Spleen (tissue), 11 donors: ENCODE data around the gene PPP6R3. TPM values are rescaled to one million over a fixed set of nuclear protein-coding genes. Genes with fewer than 3 reads are reported as not detected.

Experiments
- DNase-seq: peaks from one replicate; pipeline ENCODE4 v3.0.0-alpha.2; 2020
- H3K27ac ChIP-seq, 8 donors: fragments of 200-600 bp; sonication (generic) in 7 of 8; 1 replicate in 4 of 8; 2 replicates in 4 of 8; pipeline versions ENCODE4 v1.5.0 to v1.8.0; 2016 to 2021; ENCODE audit warnings: inconsistent platforms in 4 of 8, mild to moderate bottlenecking in 4 of 8, moderate library complexity in 1 of 8
- H3K27me3 ChIP-seq, 7 donors: fragments of 200-600 bp; sonication (generic) in 6 of 7; replicated peaks in 1 of 7; 1 replicate in 4 of 7; 2 replicates in 3 of 7; pipeline versions ENCODE4 v1.5.0 to v1.8.0; 2016 to 2021; ENCODE audit warnings: inconsistent platforms in 3 of 7, mild to moderate bottlenecking in 1 of 7
- H3K36me3 ChIP-seq, 6 donors: fragments of 200-600 bp; sonication (generic) in 5 of 6; 1 replicate in 4 of 6; 2 replicates in 2 of 6; pipeline versions ENCODE4 v1.5.0 to v1.8.0; 2016 to 2021; ENCODE audit warnings: inconsistent platforms in 2 of 6
- H3K4me1 ChIP-seq, 6 donors: fragments of 200-600 bp; sonication (generic) in 5 of 6; 1 replicate in 3 of 6; 2 replicates in 3 of 6; pipeline versions ENCODE4 v1.5.0 to v1.8.0; 2016 to 2021; ENCODE audit warnings: inconsistent platforms in 3 of 6
- H3K4me3 ChIP-seq, 8 donors: fragments of 200-600 bp; sonication (generic) in 7 of 8; 1 replicate in 4 of 8; 2 replicates in 4 of 8; pipeline versions ENCODE4 v1.5.0 to v1.8.0; 2016 to 2021; ENCODE audit warnings: inconsistent platforms in 4 of 8, mild to moderate bottlenecking in 4 of 8, moderate library complexity in 2 of 8
- H3K9me3 ChIP-seq, 8 donors: fragments of 200-600 bp; sonication (generic) in 7 of 8; 1 replicate in 4 of 8; 2 replicates in 4 of 8; pipeline versions ENCODE4 v1.5.0 to v1.8.0; 2016 to 2021; ENCODE audit warnings: inconsistent platforms in 4 of 8
- CTCF ChIP-seq, 11 experiments: fragments of 200-600 bp in 7 of 11; fragments of 450-650 bp in 4 of 11; sonication (generic) in 4 of 11; IDR thresholded peaks in 8 of 11; conservative IDR thresholded peaks in 3 of 11; 1 replicate in 7 of 11; 2 replicates in 4 of 11; pipeline versions ENCODE4 v1.4.0 to v1.8.0; 2016 to 2021; ENCODE audit warnings: antibody characterized with exemption in 11 of 11, inconsistent platforms in 4 of 11, mild to moderate bottlenecking in 1 of 11
- POLR2A ChIP-seq, 3 donors: fragments of 450-650 bp; IDR thresholded peaks; one replicate each; pipeline ENCODE4 v1.5.1; 2017; ENCODE audit warnings: antibody characterized with exemption in 3 of 3, mild to moderate bottlenecking in 1 of 3
- POLR2AphosphoS5 ChIP-seq, 3 donors: sonication (generic); formaldehyde crosslinking; IDR thresholded peaks; one replicate each; pipeline ENCODE4 v1.5.1; 2017; ENCODE audit warnings: antibody characterized with exemption in 3 of 3
- WGBS, 5 donors: extraction: QIAGEN DNeasy Blood & Tissue Kit in 3 of 5; methylation state at CpG; one replicate each; pipeline versions ENCODE4 v1.1.5 to v1.1.7; 2013 to 2018; 5-methylcytosine and 5-hydroxymethylcytosine counted together
- intact Hi-C: fragments of 100-400 bp; cut with DNase I; formaldehyde crosslinking; loops from one replicate; pipeline ENCODE4 v1.15.0; 2023; ENCODE audit warnings: low total_unique reads
- polyA plus RNA-seq, 3 donors: library from polyadenylated mRNA; stranded (reverse); fragments of 200-250 nt; gene quantifications; one replicate each; pipeline ENCODE4 v1.2.1, GENCODE V29; 2013
- total RNA-seq, 7 donors: library from RNA; depleted of rRNA in 3 of 7; stranded (reverse); fragments of >200 nt in 3 of 7; fragmentation: NEBNext Ultra II Directional in 4 of 7; extraction: Animal tissue kit (Norgen Biotek cat#: 25700) in 4 of 7; gene quantifications; one replicate each; pipeline versions ENCODE4 v1.1.0 to v1.2.1, GENCODE V29; 2016 to 2021
- donor health status: healthy with polysubstance abuse.
- donor health status: DM: no; HTN: no; CAD: no; lungs with moderate emphysema.
- donor health status: DM: no; HTN: no; CAD: no.
- donor health status: Bipolar disorder and iron deficiency.
- donor health status: healthy.
- donor health status: DM: no; HTN: no; CAD: no.
- donor health status: DM: yes; HTN: yes; CAD: no.

PPP6R3 gene
- total and polyA plus RNA-seq, 10 donors, result 23.9 to 178 (median 122) TPM

- WGBS, 5 donors, result 75 to 88% (median 86%) methylated on average over 3 of the region's 3 CpGs
- peaks cover 42 to 97% (median 74%) of the 10 kb centered on the region in 6 donors for H3K4me1 ChIP-seq
These were observed 35.3 kb downstream of the PPP6R3 start for GRCh38 chr11:68495872-68496271.

DNA sequence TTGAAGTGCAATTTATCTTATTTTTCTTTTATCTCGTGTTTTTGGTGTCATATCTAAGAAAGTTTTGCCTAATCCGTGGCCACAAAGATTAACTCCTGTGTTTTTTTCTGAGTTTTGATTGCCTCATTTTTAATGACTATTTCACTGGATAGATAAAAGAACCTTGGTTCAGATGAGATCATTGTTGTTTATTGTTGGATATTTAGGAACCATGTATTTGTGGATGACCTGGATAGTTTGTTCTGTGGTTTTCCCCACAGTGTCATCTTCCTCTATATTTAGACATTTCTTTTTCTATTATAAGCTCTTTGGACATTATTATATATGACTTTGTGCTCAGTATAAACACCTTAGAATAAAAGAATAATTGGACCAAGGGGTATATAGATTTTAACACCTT is 37.2 kb downstream of the PPP6R3 start:
- Histone ChIP-seq H3K9me3 (no peaks in the 10 kb centered on the region), H3K4me1 (peaks cover 51 to 98% (median 80%) of the 10 kb centered on the region in 6 donors), H3K36me3 (no peaks in the 10 kb centered on the region), H3K4me3 (no peak overlapping the region), H3K27me3 (no peaks in the 10 kb centered on the region), H3K27ac (no peak overlapping the region)
- TF ChIP-seq POLR2A (IDR thresholded peaks at IDR 0.05) (no peak), CTCF (IDR thresholded peaks at IDR 0.05 in 8 of 11, conservative IDR thresholded peaks at IDR 0.05 in 3 of 11) (no peak), POLR2AphosphoS5 (IDR thresholded peaks at IDR 0.05) (no peak)
- intact Hi-C loops, result no loop called here
- DNase-seq, result no peak
- WGBS, 5 donors, result 68 to 86% (median 75%) methylated on average over 2 of the region's 2 CpGs

More at GRCh38 chr11:68495872-68496271, 35.3 kb downstream of the PPP6R3 start:
- no peak for TF ChIP-seq CTCF (IDR thresholded peaks at IDR 0.05 in 8 of 11, conservative IDR thresholded peaks at IDR 0.05 in 3 of 11)
- TF ChIP-seq POLR2A (IDR thresholded peaks at IDR 0.05), result no peak
- TF ChIP-seq POLR2AphosphoS5 (IDR thresholded peaks at IDR 0.05), result no peak
- peaks cover 0 to 6% (median 0%) of the 10 kb centered on the region in 6 donors for H3K36me3 ChIP-seq
- no peaks in the 10 kb centered on the region for H3K9me3 ChIP-seq
- no peaks in the 10 kb centered on the region for H3K27me3 ChIP-seq
- peak overlapping the region in 1 of 8 donors; percentile 2 for H3K27ac ChIP-seq
- intact Hi-C loops, result no loop called here
- H3K4me3 ChIP-seq, result no peak overlapping the region
- no peak for DNase-seq

DNA sequence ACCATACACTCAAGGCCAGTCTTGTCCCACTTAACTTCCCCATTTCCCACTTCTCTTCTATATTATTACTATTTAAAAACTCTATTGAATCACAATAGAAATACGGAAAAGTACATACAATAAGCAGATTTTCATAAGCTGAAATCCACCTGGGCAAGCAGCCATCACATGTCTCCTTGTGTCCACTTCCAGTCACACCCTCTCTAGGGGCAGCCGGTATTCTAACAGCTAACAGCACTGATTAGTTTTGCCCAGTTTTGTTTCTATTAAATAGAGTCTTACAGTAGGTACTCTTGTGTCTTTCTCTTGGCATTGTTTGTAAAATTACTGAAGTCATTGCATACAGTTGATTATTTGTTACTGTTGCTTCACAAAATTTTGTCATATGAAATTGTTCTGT is 37.8 kb downstream of the PPP6R3 start:
- Histone ChIP-seq H3K9me3 (no peaks in the 10 kb centered on the region), H3K36me3 (no peaks in the 10 kb centered on the region), H3K4me3 (no peak overlapping the region), H3K27ac (no peak overlapping the region), H3K27me3 (no peaks in the 10 kb centered on the region), H3K4me1 (peaks cover 57 to 98% (median 86%) of the 10 kb centered on the region in 6 donors)
- 59 to 81% (median 66%) methylated on average over 2 of the region's 2 CpGs for WGBS, 5 donors
- intact Hi-C loops, result no loop called here
- TF ChIP-seq CTCF (IDR thresholded peaks at IDR 0.05 in 8 of 11, conservative IDR thresholded peaks at IDR 0.05 in 3 of 11), result no peak
- TF ChIP-seq POLR2AphosphoS5 (IDR thresholded peaks at IDR 0.05), result no peak
- no peak for TF ChIP-seq POLR2A (IDR thresholded peaks at IDR 0.05)
- no peak for DNase-seq

DNA sequence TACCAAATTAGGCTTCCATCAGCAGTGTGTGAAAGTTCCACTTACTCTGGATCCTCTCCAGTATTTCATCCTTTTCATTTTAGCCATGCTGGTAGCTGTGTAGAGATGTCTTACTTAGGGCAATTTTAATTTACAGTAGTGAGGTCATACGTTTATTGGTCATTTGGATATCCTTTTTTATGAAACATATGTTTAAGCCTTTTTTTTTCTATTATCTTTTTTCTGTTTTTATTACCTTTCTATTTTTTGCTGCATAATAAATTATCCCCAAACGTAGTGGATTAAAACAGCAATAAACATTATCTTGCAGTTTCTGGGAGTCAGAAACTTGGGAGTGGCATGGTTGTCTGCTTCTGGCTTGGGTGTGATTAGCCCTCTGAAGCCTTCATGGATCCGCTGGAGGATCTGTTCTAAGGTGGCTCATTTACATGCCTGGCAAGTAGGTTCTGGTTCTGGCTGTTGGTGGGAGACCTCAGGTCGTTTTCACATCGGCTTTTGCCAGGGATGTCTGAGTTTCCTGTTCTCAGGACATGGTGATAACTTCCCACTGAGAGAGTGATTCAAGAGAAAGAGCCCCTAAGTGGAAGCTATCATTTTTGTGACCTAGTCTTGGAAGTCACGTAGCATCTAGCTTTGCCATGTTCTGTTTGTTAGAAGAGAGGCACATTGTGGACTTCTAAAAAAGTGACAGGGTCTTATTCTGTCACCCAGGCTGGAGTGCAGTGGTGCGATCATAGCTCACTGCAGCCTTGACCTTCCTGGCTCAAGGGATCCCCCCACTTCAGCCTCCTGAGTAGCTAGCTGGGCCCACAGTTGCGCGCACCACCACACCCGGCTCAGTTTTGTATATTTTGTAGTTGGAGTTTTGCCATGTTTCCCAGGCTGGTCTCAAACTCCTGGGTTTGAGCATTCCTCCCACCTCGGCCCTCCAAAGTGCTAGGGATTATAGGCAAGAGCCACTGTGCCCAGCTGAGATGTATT is 38.6 kb downstream of the PPP6R3 start:
- peak overlapping the region in 1 of 8 donors; percentile 36 for H3K27ac ChIP-seq
- TF ChIP-seq CTCF (IDR thresholded peaks at IDR 0.05 in 8 of 11, conservative IDR thresholded peaks at IDR 0.05 in 3 of 11) (no peak), POLR2A (IDR thresholded peaks at IDR 0.05) (no peak), POLR2AphosphoS5 (IDR thresholded peaks at IDR 0.05) (no peak)
- WGBS, 5 donors, result 61 to 71% (median 65%) methylated on average over 11 of the region's 11 CpGs
- DNase-seq, result no peak
- intact Hi-C loops, result no loop called here
- H3K27me3 ChIP-seq, result no peaks in the 10 kb centered on the region
- peaks cover 65 to 100% (median 93%) of the 10 kb centered on the region in 6 donors for H3K4me1 ChIP-seq
- H3K4me3 ChIP-seq, result peak overlapping the region in 1 of 8 donors; percentile 24
- no peaks in the 10 kb centered on the region for H3K9me3 ChIP-seq
- no peaks in the 10 kb centered on the region for H3K36me3 ChIP-seq
